Adrenal gland (tissue), 12 donors: ENCODE results near the gene EML6. TPM values are rescaled to one million over a fixed set of nuclear protein-coding genes. Genes with fewer than 3 reads are reported as not detected.

ENCODE experiments used
- DNase-seq, 7 donors: peaks; one replicate each; pipeline ENCODE4 v3.0.0-alpha.2; 2019 to 2020
- H3K27ac ChIP-seq, 5 donors: fragments of 200-600 bp; sonication (generic) in 4 of 5; 1 replicate in 3 of 5; 2 replicates in 2 of 5; pipeline versions ENCODE4 v1.5.1 to v1.8.0; 2016 to 2020; ENCODE audit warnings: mild to moderate bottlenecking in 1 of 5
- H3K27me3 ChIP-seq: fragments of 200-600 bp; 2 replicates; pipeline ENCODE4 v1.8.0; 2021
- H3K36me3 ChIP-seq, 2 donors: fragments of 200-600 bp; replicated peaks in 1 of 2; 1 replicate in 1 of 2; 2 replicates in 1 of 2; pipeline versions ENCODE4 v1.5.1 to v1.8.0; 2018 to 2022
- H3K4me1 ChIP-seq, 2 donors: fragments of 200-600 bp; replicated peaks in 1 of 2; 1 replicate in 1 of 2; 2 replicates in 1 of 2; pipeline versions ENCODE4 v1.5.1 to v1.8.0; 2018 to 2021
- H3K4me3 ChIP-seq, 4 donors: fragments of 200-600 bp; sonication (generic) in 3 of 4; one replicate each; pipeline ENCODE4 v1.5.1; 2016 to 2018
- H3K9me3 ChIP-seq, 3 donors: fragments of 200-600 bp; sonication (generic) in 1 of 3; replicated peaks in 1 of 3; 1 replicate in 2 of 3; 2 replicates in 1 of 3; pipeline versions ENCODE4 v1.5.1 to v1.8.0; 2016 to 2021
- CTCF ChIP-seq, 6 experiments: fragments of 450-650 bp in 4 of 6; fragments of 200-600 bp in 2 of 6; sonication (generic) in 1 of 6; IDR thresholded peaks; 1 replicate in 5 of 6; 2 replicates in 1 of 6; pipeline versions ENCODE4 v1.5.1 to v1.8.0; 2016 to 2021; ENCODE audit warnings: antibody characterized with exemption in 6 of 6, mild to moderate bottlenecking in 2 of 6, moderate library complexity in 1 of 6
- POLR2A ChIP-seq, 2 donors: fragments of 450-650 bp; IDR thresholded peaks; one replicate each; pipeline ENCODE4 v1.6.1; 2017; ENCODE audit warnings: antibody characterized with exemption in 2 of 2, mild to moderate bottlenecking in 2 of 2, moderate library complexity in 1 of 2
- WGBS, 4 donors: extraction: QIAGEN DNeasy Blood & Tissue Kit in 2 of 4; methylation state at CpG; one replicate each; pipeline versions ENCODE4 v1.1.5 to v1.1.7; 2013 to 2017; 5-methylcytosine and 5-hydroxymethylcytosine counted together
- intact Hi-C, 2 donors: fragments of 100-400 bp; cut with DNase I; formaldehyde crosslinking; loops; one replicate each; pipeline versions ENCODE4 v1.14.1 to v1.15.0; 2022 to 2023
- polyA plus RNA-seq, 3 donors: library from polyadenylated mRNA; stranded (reverse); fragments of 200-250 nt in 2 of 3; fragments of 350-450 nt in 1 of 3; fragmentation: Illumina TruSeq in 1 of 3; extraction: RNeasy Lipid Tissue Mini Kit (QIAGEN cat#74804) in 1 of 3; gene quantifications; one replicate each; pipeline ENCODE4 v1.2.3, GENCODE V29; 2013 to 2014
- total RNA-seq, 9 donors: library from RNA; depleted of rRNA in 4 of 9; stranded (reverse); fragments of >200 nt in 4 of 9; fragments of 120-200 nt in 1 of 9; fragmentation: NEBNext Ultra II Directional in 1 of 9; extraction: Animal tissue kit (Norgen Biotek cat#: 25700) in 1 of 9; gene quantifications; one replicate each; pipeline versions ENCODE4 v1.1.0 to v1.2.4, GENCODE V29; 2013 to 2023
- donor health status: healthy with polysubstance abuse.
- donor health status: Bipolar disorder and iron deficiency.
- donor health status: DM: yes; HTN: yes; CAD: no.
- donor health status: DM: no; HTN: no; CAD: no.
- donor health status: DM: no; HTN: no; CAD: no.
- donor health status: DM: yes; HTN: yes; CAD: no.

Gene EML6
- total and polyA plus RNA-seq, 12 donors: 6.0 to 19.3 (median 10.9) TPM

- H3K9me3 ChIP-seq: no peaks in the 10 kb centered on the region
- intact Hi-C loops: no loop called here
- no peaks in the 10 kb centered on the region for H3K36me3 ChIP-seq
- H3K27me3 ChIP-seq: no peaks in the 10 kb centered on the region
- peaks cover 6% of the 10 kb centered on the region in 2 donors for H3K4me1 ChIP-seq
- WGBS, 4 donors: 91 to 96% (median 94%) methylated on average over 15 of the region's 15 CpGs
- TF ChIP-seq CTCF (IDR thresholded peaks at IDR 0.05) (no peak), POLR2A (IDR thresholded peaks at IDR 0.05) (no peak)
- DNase-seq: no peak
- no peak overlapping the region for H3K27ac ChIP-seq
- H3K4me3 ChIP-seq: no peak overlapping the region
These were observed 218.0 kb downstream of the EML6 start for GRCh38 chr2:54941248-54941984.

GRCh38 chr2:54942373-54942772, 218.9 kb downstream of the EML6 start:
- no peaks in the 10 kb centered on the region for H3K9me3 ChIP-seq
- TF ChIP-seq POLR2A (IDR thresholded peaks at IDR 0.05) (no peak), CTCF (IDR thresholded peaks at IDR 0.05) (no peak)
- no peak overlapping the region for H3K27ac ChIP-seq
- H3K27me3 ChIP-seq: no peaks in the 10 kb centered on the region
- no peaks in the 10 kb centered on the region for H3K36me3 ChIP-seq
- no peak for DNase-seq
- intact Hi-C loops: no loop called here
- H3K4me1 ChIP-seq: peaks cover 6% of the 10 kb centered on the region in 2 donors
- WGBS, 4 donors: 71 to 86% (median 82%) methylated on average over 5 of the region's 5 CpGs
- no peak overlapping the region for H3K4me3 ChIP-seq

GRCh38 chr2:54944724-54945326, 221.4 kb downstream of the EML6 start:
- H3K9me3 ChIP-seq: no peaks in the 10 kb centered on the region
- no peaks in the 10 kb centered on the region for H3K27me3 ChIP-seq
- no peak overlapping the region for H3K4me3 ChIP-seq
- H3K4me1 ChIP-seq: peaks cover 6% of the 10 kb centered on the region in 2 donors
- TF ChIP-seq POLR2A (IDR thresholded peaks at IDR 0.05) (no peak), CTCF (IDR thresholded peaks at IDR 0.05) (no peak)
- no peak for DNase-seq
- 69 to 92% (median 83%) methylated on average over 1 of the region's 1 CpG for WGBS, 4 donors
- intact Hi-C loops: no loop called here
- H3K36me3 ChIP-seq: no peaks in the 10 kb centered on the region
- no peak overlapping the region for H3K27ac ChIP-seq

GRCh38 chr2:54945391-54946219, 222.1 kb downstream of the EML6 start:
- intact Hi-C loops: no loop called here
- Histone ChIP-seq H3K27ac (peak overlapping the region in 2 of 5 donors; percentile 30 to 65), H3K9me3 (no peaks in the 10 kb centered on the region), H3K4me3 (no peak overlapping the region), H3K27me3 (no peaks in the 10 kb centered on the region), H3K4me1 (peaks cover 6% of the 10 kb centered on the region in 2 donors), H3K36me3 (no peaks in the 10 kb centered on the region)
- peak in 6 of 7 donors; percentile 41 to 73 (median 59) for DNase-seq
- no peak for TF ChIP-seq CTCF (IDR thresholded peaks at IDR 0.05)
- no peak for TF ChIP-seq POLR2A (IDR thresholded peaks at IDR 0.05)
- 45 to 57% (median 51%) methylated on average over 5 to 8 of the region's 8 CpGs for WGBS, 4 donors
